Measurements from ENCODE around the gene SSTR3.
A peak's percentile ranks its signal among the peaks of the same experiment; 100 is the strongest.
"Not testable (repeated sequence)": the region's sequence is repeated elsewhere in the genome, so short reads cannot be mapped to it uniquely, and the experiment has no call there.

The SSTR3 gene

DNA sequence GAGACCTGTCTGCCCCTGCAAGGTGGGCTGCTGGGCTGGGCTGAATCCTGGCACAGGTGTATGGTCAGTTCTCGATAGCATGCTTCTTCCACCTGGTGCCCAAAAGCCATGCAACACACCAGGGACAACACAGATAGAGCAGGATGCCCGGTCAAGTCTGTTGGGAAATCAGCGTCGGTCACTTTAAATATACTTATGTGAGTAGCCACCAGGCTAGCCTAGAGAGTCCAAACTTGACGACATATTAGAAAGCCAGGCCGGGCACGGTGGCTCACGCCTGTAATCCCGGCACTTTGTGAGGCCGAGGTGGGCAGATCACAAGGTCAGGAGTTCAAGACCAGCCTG lies 33.2 kb downstream of the SSTR3 start:
- DNase-seq, result no peak

DNA sequence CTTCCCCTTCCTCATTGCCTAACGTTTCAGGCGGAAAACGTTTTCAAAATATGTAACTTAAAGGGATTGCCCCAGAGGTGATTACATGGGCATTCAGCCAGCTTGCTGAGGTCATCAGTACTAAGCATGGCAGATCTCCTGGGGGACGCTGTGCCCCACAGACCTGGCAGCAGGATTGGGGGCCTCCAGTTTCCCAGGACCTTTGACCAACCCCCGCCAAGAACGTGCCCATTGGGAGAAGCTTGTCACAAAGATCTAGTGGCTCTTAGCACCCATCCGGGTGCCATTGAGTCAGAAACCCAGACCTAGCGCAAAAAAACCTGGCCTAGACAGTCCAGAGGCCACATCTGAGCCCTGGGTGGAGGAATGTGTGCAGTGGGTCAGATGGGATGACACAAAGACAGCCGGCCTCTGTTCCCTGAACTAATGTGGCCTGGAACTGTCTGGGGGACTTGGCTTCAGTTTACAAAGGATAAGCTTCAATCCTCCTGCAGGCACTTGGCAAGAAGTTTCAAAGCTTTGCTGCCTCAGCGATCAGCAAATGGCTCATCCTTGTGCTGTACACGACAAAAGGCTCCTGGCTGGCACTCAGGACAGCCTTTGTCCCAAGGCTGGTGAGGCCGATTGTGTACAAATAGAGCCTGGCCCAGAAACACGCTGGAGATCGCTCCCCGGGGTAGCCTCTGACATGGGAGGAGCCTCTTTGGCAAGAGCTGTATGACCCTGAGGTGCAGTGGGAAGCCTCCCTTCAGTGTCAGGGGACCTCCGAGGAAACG lies 33.7 kb downstream of the SSTR3 start:
- no peak for DNase-seq

DNA sequence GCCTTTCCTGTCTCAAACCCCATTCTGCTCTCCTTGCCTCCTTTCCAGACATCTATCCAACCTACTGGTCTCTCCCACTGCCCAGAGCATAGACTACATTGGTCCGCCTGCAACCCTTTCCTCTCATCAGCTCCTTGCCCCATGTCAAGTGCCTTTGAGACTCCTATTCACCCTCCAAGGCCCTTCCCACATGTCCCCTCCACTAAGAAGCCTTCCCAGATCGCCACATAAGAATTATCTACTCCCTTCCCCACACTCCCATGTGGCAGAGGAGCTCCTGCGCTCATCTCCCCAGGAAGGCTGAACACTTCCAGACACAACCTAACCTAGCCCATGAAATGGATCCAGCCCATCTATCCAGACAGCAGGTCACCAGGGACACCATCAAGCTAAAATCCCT lies 34.5 kb downstream of the SSTR3 start:
- DNase-seq, result no peak

DNA sequence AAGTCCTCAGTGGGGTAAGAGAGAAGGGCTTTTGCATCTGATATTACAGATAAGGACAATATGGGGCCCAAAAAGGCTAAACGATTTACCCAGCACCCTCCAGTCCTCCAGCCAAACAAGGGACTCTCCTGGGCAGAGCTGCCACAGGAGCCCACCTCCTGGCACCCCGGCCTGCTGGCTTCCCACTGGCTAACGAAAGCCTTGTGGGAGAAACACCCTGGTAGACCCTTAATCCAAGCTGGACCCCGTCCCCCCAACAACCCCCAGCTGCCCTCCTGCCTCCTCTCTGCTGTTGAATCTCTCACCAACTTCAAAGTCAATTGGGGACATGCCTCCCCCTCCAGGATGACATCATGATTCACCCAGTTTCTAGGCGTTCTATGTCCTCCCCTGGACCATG lies 35.1 kb downstream of the SSTR3 start:
- DNase-seq, result no peak

DNA sequence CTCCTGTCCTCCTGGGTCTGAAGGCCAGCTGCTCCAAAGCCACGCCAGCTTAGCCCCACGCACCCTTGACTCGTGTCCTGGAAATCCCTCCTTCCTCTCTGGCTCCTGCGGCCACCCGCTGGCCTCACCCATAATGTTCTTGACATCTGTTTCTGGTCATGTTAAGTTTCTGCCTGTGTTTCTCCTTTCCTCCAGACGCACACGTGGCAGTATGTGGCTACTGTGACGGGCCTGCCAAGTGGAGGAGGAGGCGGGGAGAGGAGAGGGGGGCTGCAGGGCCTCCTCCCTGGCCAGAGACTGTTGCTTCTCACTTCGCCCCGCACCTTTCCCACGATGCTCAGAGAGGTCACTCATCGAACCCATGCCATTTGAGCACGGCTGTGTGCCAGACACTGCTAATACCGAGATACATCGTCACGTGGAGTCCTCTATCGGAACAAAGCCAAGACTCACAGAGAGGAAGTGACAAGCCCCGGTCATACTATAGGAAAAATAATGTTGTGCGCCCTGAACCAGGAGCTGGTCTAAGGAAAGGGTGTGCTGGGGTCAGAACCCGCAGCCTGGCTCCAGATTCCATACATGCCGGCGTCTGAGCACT lies 35.7 kb downstream of the SSTR3 start:
- no peak for DNase-seq

DNA sequence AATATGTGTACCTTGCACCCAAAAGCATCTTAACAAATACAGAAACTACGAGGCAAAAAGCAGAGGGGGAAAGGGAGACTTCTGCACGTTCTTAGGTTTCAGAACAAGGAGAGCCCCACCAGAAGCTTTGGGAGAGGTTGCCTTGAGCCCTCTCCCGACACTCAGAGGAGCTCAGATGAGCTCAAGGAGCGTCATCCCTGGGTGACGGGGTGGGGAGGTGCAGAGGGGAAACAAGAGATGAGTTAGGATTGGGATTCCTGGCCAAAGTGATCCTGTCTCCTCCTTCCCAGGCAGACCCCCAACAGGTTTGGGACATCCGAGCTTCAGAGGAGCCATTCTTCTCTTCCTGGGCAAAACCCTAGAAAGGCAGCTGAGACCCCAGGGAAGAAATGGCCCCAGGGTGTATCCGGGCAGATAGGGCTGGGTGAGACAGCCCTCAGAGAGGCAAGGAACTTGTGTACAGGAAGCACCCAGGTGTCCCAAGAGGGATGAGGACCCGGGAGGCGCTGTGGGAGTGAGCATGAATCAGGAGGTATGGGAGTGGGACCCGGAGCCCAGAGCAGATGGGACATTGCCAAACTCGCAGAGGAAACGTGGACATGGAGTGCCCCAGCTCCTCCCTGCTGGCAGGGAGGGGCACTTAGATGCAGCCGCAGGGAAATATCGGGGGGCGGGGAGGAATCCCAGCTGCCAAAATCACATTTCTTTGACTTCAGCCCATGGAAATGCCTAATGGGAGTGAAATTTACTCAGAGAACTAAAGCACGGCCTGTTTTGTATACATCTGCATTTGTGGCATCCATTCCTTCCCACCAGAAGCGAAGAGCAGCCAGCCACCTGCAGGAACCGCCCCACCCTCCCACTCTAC lies 36.6 kb downstream of the SSTR3 start:
- no peak for DNase-seq

DNA sequence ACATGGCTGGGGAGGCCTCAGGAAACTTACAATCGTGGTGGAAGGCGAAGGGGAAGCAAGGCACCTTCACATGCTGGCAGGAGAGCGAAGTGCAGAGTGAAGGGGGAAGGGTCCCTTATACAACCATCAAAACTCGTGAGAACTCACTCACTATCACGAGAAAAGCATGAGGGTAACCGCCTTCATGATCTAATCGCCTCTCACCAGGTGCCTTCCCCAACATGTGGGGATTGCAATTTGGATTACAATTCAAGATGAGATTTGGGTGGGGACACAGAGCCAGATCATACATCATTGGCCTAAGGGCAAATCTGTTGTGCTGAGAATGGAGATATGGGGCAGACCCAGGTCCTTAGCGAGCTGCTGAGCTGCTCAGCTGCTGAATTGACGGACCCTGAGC lies 37.3 kb downstream of the SSTR3 start:
- DNase-seq, result no peak

DNA sequence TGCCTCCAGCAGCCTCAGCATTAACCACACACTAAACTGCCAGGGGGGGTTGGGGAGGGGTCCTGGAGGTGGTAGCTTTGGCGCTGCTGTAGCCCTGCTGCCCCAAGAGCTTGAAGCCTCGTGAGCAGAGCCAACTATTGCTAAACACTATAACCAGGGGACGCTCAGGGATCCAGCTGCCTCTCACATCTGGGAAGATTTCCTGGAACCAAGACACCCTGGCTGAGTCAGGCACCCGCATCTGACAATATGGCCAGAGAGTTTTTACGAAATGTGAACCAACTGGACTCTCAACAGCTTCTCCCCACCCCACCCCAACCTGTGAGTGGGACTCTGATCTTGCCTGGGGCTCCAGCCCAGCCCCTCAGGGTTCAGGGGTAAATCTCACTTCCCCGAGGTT lies 38.6 kb downstream of the SSTR3 start:
- DNase-seq, result no peak

DNA sequence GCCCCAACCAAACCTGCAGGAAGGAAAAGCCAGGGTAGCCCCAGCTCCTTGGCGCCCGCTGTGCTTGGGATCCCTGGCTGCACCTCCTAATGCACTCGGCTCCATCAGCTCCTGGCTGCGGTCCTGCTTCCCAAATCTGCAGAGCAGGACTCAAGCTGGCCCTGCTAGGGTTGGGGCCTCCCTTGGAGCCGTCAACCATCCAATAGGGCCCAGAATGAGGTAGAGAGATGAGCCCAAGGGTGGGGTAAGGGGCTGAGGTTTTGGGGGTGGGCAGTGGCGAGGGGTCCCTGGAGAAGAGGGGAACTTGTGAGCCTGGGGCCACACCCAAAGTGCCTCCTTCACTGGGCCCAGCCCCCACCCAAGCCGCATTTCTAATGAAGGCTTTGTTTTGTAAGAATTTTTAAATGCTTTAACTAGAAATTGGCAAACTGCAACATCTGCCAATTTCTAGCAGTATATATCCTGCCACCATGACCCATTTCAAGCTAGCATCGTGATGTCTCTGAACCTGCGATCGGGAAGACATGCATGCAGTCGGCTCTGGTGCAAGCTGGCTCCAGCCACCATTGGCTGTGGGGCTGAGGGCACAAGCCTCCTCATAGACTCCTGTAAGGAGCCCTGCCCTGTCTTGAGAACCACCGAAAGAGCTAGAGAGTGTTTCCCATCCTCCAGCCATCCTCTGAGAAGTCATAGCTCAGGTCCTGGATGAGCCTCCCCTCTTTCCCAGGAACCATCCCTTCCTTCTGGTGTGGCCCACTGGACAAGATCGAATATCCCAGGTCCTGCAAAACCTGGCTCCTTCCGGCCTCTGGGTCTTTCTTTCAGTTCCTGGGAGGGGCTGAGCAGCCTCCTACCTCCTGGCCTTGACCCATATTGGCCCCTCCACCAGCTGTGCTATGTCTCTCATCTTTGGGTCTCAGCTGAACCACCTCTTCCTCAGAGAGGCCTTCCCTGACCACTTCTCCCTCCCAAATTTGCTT lies 39.7 kb downstream of the SSTR3 start:
- no peak for DNase-seq

DNA sequence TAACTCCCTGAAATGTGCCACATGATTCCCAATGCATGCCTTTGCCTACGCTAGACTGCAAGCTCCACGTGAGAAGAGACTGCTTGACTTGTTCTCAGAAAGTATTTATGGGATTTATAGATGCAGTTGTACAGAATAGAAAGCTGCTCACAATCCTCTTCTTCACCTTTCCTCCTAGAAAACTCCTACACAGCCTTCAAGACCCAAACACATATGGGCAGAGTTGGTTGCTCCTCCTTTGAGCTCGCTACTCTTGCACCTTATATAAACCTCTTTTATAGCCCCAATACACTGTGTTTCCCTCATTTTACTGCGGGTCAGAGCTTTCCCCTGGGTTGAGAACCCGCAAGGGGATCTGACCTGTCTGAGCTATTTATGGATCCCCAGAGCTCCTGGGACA lies 40.6 kb downstream of the SSTR3 start:
- DNase-seq, result no peak

DNA sequence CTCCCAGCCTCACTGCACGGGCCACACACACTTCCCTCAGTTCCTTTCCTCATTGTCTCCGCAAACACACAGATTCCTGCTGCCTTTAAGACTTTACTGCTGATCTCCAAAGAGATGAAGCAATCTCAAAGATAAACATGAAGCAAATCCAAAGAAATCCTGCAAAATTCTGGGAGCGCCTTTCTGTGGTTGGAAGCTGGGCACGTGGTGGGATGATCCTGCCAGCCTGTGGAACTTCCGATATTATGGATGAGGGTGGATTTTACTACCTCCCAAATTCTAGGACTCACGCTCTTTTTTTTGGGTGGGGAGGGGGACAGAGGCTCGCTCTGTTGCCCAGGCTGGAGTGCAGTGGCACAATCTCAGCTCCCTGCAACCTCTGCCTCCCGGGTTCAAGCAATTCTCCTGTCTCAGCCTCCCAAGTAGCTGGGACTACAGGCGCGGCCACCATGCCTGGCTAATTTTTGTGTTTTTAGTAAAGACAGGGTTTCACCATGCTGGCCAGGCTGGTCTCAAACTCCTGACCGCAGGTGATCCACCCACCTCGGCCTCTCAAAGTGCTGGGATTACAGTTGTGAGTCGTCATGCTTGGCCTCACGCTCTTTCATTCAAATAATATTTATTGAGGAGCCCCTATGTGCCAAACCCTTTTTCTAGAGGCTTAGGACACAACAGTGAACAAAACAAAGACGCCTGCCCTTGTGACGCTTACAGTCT lies 41.4 kb downstream of the SSTR3 start:
- DNase-seq, result not testable (repeated sequence)

DNA sequence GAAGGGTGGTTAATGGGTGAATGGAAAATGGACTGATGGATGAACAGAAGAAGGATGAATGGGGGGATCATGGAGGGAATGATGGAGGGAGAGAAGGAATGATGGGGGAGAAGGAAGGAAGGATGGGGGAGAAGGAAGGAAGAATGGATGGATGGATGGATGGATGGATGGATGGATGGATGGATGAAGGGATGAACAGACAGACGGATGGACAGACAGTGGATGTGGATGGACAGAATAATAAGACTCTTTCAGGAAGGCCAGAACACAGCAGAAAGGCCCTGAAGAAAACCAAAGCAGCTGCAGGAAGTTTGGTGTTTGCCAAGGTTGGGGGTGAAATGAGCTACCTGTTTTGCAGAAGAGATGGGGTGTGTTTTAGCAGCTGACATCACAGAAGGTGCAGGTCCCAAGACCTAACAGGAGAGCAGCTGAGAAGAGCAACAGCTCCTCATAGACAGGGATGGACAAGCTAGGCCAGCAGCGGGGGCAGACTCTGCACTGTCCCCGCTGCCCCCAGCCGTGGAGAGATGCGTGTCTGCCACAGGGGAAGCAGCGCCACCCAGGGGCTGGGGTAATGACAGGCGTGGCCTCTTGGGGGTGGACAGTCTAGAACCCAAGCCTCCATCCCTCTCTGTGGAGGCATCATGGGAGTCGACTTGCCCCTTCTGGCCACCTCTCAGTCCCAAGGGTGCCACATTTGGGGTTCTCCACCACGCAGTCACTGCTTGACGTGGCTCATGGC lies 42.2 kb downstream of the SSTR3 start:
- DNase-seq, result no peak

DNA sequence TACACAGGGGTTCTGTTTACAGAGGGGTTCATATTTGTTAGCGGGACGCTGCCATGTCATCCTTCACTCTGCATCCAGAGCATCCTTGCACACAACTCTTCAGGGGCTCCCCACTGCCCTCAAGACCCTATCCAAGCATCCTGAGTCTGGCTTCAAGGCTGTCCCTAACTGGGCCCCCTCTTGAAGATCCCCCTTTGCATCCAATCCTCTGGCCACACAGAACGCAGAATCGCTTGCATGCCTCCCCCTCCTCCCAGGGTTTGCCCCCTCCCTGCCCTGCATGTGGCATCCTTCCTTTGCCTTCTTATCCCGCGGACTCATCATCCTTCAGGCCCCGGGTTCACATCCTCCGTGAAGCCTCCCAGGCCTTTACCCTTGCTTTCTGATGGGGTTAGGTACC lies 42.9 kb downstream of the SSTR3 start:
- DNase-seq, result no peak

DNA sequence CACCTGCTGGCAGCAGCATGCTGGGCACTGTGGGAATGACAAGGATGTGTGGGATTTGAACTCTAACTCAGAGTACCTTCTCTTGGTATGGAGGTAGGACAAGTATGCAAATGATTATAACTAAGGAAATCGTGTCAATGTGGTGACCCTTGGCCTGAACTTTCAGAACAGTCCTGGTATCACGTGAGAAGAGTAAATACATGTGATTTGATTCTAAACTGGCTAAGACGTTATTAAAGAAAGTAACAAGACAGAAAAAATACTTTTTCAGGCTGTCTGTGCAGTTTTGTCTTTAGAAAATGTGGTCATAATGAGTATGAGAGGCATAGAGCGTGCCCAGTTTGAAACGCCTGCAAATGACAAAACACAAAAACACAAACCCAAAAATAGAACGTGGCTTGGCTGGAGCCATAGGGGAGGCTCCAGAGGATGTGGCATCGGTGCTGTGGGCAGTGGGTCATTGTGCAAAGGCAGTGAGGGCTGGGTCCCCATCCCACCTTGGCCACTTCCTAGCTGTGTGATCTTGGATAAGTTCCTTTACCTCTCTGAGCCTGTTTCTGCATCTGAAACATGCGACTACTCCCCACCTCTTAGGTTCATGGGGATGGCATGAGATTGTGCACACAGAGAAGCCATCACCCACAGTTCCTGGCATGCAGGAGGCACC lies 44.2 kb downstream of the SSTR3 start:
- no peak for DNase-seq

DNA sequence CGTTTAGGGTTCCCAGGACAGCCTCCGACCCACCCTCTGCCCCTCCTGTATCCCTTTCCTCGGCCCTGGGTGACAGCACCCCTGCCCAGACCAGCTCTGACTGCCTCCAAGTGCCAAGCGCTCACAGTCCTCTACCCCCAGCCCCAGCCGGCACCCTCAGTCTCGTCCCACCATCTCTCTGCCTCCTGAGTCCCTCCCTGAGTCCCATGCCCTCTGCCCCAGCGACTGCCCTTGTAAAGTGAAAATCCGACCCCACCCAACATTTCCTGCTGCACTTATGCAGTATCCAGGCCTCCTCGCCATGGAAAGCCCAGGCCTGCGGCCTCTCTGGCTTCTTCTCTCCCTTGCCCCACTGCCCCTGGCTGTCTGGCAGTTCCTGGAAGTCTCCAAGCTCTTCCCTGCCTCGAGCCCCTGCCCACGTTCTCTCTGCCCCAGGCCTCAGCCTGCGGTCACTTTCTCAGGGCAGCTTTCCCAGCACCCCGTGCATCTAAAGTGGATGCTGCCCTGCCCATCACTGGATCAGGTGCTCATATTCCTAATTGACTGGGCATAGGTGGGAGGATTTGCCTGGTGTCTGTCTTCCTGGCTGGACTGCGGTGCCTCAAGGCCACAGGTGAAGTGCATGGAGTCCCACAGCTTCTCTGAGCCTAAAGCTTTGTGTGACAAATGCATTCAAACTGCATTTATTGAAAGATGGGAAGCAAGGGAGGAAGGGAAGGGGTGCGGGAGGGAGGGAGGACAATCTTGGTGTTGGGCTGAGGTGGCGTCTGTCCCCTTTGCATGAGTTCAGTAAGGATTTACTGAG lies 44.9 kb downstream of the SSTR3 start:
- no peak for DNase-seq

DNA sequence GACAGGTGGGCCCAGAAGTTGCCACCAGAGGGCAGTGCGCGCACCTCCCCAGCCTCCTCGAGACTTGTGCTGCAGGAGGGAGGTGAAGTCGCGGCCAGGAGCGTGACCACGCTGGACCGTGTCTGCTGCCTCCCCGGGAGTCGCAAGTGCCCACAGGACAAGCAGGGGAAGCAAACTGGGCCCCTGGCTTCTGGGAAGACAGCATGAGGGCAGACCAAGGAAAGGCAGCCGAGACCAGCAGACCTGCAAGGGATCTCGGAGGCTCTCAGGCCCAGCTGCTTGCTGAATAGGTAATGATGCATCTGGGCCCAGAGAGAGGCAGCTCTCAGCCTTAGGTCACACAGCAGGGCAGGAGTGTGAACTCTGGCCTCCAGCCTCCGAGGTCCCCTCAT lies 45.6 kb downstream of the SSTR3 start:
- peak in 1 of 2 experiments; percentile 11 for DNase-seq

DNA sequence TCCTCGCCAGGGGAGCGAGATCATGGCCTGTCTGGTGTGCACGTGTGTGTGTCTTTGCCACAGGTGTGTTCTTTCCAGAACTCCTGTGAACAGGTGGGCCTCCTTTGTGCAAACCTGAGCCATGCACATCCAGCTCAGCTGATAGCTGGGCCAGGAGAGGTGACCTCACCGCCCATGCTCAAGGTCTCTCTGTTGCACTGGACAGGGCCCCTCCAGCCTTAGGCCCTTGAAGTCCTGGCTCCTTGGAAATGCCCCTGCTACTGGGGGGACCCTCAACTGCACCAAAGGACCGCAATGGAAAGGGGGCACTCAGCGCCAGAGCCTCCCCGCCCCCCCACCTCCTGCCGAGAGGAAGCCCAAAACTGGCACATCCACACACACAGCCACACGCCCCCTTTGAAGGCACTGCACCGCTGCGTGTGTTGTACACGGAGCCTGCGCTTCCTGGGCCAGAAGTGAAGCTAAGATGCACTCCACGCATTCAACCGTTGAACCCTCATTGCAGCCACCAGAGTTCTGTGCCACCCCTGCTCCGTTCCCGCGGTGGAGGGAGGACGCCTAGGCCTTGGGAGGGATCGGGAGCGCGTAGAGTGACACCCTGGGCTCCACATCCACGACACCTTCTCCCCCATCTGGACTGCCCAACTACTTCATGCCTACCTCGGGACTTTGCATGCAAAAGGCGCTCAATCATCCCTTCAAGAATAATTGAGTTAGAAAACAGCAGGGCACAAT lies 46.2 kb downstream of the SSTR3 start:
- DNase-seq, result no peak

DNA sequence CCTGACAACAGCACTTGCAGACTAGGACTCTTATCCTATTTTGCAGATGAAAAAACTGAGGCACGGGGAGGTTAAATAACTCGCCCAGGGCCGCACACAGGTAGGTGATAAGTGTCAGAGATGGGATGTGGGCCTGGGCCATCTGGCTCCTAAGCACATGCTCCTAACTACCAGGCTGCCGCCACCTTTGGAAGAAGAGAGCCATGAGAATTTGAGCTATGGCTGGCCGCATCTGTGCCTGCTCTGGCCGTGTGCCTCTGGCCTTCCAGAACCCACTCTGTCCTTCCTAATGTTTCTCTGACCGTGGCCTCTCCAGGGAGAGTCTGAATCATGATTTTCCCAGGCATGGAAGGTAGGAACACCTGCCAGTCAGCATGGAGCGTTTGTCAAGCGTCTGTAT lies 47.2 kb downstream of the SSTR3 start:
- no peak for DNase-seq

DNA sequence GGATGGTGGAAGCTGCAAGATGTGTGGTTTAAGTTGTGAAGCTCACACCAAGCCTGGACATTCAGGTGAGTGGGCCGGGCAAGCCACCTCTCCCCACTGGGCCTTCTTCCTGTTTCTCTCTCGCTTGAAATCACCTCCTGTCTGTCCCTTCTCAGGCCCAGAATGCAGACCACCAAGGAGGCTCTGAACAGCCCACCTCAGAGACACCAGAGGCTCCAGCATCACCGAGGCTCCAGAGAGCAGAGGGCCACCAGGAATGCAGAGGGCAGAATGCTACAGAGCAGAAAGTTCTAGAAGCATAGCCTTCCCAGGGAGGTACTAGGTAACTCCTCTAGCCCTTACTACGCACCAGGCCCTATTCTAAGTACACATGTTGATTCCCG lies 47.8 kb downstream of the SSTR3 start:
- DNase-seq, result no peak

Measured in cerebellar nuclear complex (tissue), 1 donor.